SU-DHL-6 (cell line): Measurements from ENCODE around the gene EML3.

ENCODE experiments used
- H2AFZ ChIP-seq: fragments of 200-600 bp; sonication (generic); 2 replicates; pipeline ENCODE4 v1.6.1; 2014; ENCODE audit warnings: low read depth, mild to moderate bottlenecking, moderate library complexity, mixed read lengths, antibody characterized with exemption, low read length; ENCODE audit not compliant: severe bottlenecking
- H3F3A ChIP-seq: fragments of 200-600 bp; shearing (Covaris generic); 2 replicates; pipeline ENCODE4 v1.6.0; 2016; ENCODE audit warnings: antibody characterized with exemption, mild to moderate bottlenecking; ENCODE audit not compliant: insufficient read depth
- H3K27ac ChIP-seq: fragments of 200-600 bp; sonication (generic); 2 replicates; pipeline ENCODE4 v1.5.1; 2016; ENCODE audit warnings: low read depth, mild to moderate bottlenecking, low read length, moderate library complexity, mixed read lengths
- H3K27me3 ChIP-seq: fragments of 200-600 bp; sonication (generic), shearing (Covaris generic); 2 replicates; pipeline ENCODE4 v1.6.0; 2014; ENCODE audit warnings: mild to moderate bottlenecking, low read length
- H3K36me3 ChIP-seq: fragments of 200-600 bp; sonication (generic); 2 replicates; pipeline ENCODE4 v1.6.1; 2014; ENCODE audit warnings: mild to moderate bottlenecking, low read length, mixed read lengths
- H3K4me2 ChIP-seq: fragments of 300-600, 200-600 bp; shearing (Covaris generic), sonication (generic); 2 replicates; pipeline ENCODE4 v1.6.0; 2014; ENCODE audit warnings: low read length, low read depth, mild to moderate bottlenecking; ENCODE audit not compliant: poor library complexity, severe bottlenecking
- H3K4me3 ChIP-seq: fragments of 200-600 bp; sonication (generic); 2 replicates; pipeline ENCODE4 v1.5.1; 2014; ENCODE audit warnings: antibody characterized with exemption, low read length, mild to moderate bottlenecking, mixed read lengths; ENCODE audit not compliant: insufficient read depth, poor library complexity, severe bottlenecking
- H3K79me2 ChIP-seq: fragments of 200-600 bp; sonication (generic); 2 replicates; pipeline ENCODE4 v1.6.1; 2014; ENCODE audit warnings: mild to moderate bottlenecking, low read length, moderate library complexity; ENCODE audit not compliant: insufficient read depth
- H3K9ac ChIP-seq: fragments of 200-600 bp; sonication (generic); 2 replicates; pipeline ENCODE4 v1.7.0; 2014; ENCODE audit warnings: mild to moderate bottlenecking, low read length
- H3K9me2 ChIP-seq: fragments of 200-600 bp; sonication (generic); replicated peaks from 2 replicates; pipeline ENCODE4 v1.6.1; 2014; ENCODE audit warnings: low read length; ENCODE audit not compliant: insufficient read depth
- H3K9me3 ChIP-seq: fragments of 200-600 bp; sonication (generic); 2 replicates; pipeline ENCODE4 v1.6.1; 2014; ENCODE audit warnings: low read length, mixed read lengths; ENCODE audit not compliant: insufficient read depth
- H4K20me1 ChIP-seq: fragments of 200-600 bp; sonication (generic); 2 replicates; pipeline ENCODE4 v1.6.1; 2014; ENCODE audit warnings: low read depth, mild to moderate bottlenecking, antibody characterized with exemption, low read length, moderate library complexity, mixed read lengths
- EZH2phosphoT487 ChIP-seq: fragments of 200-600 bp; sonication (generic), shearing (Covaris generic); conservative IDR thresholded peaks from 2 replicates; pipeline ENCODE4 v1.6.1; 2018; ENCODE audit warnings: mild to moderate bottlenecking, antibody characterized with exemption, low read length, moderate library complexity, mixed read lengths
- TF ChIP-seq, protein P1 (sequence below): fragments of 200-600 bp; sonication (generic); IDR thresholded peaks from one replicate; pipeline ENCODE4 v1.5.1; 2017; ENCODE audit warnings: antibody characterized with exemption, mild to moderate bottlenecking, low read length, moderate library complexity; ENCODE audit not compliant: insufficient read depth, poor library complexity, severe bottlenecking

Gene EML3

DNA sequence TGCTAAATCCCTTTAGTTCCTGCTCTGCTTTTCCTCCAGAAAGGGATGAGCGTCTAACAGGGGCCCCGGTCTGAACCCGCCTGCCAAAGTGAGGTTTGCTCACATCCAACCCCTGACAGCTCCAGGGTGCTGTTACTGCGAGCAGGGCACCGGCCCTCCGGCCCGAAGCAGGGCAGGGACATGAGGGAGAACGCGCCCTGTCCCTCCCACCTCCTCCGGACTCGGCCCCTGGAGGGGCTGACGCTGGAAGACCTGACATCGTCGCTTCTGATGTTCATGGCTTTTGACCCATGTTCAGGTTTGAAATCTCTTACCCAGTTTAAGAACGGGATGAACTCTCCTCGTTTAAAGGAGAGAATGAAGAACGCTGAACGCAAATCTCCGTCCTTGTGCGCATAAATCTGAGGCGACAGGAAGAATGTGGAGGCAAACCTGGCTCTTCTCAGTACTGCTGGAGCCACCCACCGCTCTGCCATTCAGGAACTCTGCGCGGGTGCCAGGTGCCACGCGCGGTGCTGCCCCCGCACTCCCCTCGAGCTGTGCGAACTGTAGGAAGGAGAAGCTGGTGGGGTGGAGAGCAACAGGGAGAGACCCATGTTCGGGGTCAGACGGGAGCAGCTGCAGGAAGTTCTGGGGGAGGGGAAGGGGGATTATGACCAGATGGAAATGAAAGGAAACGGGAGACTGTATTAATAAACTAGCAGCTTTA, 38.1 kb downstream of the EML3 start:
- peak overlapping the region; percentile 48 for H3K27ac ChIP-seq
- peak overlapping the region; percentile 82 for H3K4me2 ChIP-seq
- no peaks in the 10 kb centered on the region for H3K9me3 ChIP-seq
- TF ChIP-seq EZH2phosphoT487: no peak
- TF ChIP-seq, protein P1, sequence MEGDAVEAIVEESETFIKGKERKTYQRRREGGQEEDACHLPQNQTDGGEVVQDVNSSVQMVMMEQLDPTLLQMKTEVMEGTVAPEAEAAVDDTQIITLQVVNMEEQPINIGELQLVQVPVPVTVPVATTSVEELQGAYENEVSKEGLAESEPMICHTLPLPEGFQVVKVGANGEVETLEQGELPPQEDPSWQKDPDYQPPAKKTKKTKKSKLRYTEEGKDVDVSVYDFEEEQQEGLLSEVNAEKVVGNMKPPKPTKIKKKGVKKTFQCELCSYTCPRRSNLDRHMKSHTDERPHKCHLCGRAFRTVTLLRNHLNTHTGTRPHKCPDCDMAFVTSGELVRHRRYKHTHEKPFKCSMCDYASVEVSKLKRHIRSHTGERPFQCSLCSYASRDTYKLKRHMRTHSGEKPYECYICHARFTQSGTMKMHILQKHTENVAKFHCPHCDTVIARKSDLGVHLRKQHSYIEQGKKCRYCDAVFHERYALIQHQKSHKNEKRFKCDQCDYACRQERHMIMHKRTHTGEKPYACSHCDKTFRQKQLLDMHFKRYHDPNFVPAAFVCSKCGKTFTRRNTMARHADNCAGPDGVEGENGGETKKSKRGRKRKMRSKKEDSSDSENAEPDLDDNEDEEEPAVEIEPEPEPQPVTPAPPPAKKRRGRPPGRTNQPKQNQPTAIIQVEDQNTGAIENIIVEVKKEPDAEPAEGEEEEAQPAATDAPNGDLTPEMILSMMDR: no peak
- peaks cover 19% of the 10 kb centered on the region for H3K36me3 ChIP-seq
- H3K79me2 ChIP-seq: peaks cover 50% of the 10 kb centered on the region
- H4K20me1 ChIP-seq: no peaks in the 10 kb centered on the region
- H3K27me3 ChIP-seq: no peaks in the 10 kb centered on the region
- H3F3A ChIP-seq: peaks cover 4% of the 10 kb centered on the region; the same call in 1 of the 2 replicates
- peak overlapping the region; percentile 27 for H2AFZ ChIP-seq
- peak overlapping the region; percentile 65 for H3K4me3 ChIP-seq
- H3K9me2 ChIP-seq: no peaks in the 10 kb centered on the region
- H3K9ac ChIP-seq: peak overlapping the region; percentile 91

DNA sequence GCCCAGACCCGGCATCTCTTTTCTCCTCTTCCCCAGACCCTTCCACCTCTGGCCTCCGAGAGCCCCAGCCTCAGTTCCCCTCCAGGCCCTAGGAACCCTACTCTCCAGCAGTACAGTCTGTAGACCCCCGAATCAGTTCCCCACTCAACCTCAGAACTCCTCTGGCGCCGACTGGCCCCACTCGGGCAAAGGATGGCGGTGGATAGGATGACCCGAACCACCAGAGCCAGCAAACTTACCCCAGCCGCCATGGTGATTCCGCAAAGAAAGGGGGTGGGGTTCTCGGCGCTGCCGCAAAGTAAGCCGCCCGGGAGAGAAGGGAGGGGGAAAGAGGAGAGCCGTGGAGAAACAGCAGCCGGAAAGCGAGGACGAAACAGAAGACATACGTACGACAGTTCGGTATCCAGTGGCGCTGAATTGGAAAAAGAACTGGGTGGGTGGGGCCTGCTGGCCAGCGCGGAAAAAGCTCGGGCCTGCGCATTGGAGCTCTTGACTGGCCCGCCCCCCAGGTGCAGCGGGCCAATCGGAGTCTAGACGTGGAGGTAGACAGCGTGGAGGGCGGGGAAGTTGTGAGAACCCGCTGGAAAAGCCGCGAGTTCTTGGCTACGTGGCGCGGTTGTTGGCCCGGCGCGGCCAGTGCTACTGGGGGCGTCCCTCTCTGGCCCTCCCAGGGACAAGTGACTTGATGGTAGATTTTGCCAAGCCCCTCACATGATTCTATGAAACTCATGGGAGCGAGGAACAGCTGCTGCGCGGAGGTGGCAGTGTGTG, 38.8 kb downstream of the EML3 start, which contains the start of gene EEF1G:
TSS of gene EEF1G (minus strand) at position 300 of the 771 bp plus-strand sequence. CDS start at position 251, 49 bp downstream.
- no peaks in the 10 kb centered on the region for H3F3A ChIP-seq
- no peaks in the 10 kb centered on the region for H3K9me3 ChIP-seq
- peak within 1 kb of the TSS; percentile 97 for H3K9ac ChIP-seq
- H3K27me3 ChIP-seq: no peaks in the 10 kb centered on the region
- H3K27ac ChIP-seq: peak within 1 kb of the TSS; percentile 78
- no peak for TF ChIP-seq EZH2phosphoT487
- TF ChIP-seq, protein P1: no peak
- peaks cover 19% of the 10 kb centered on the region for H3K36me3 ChIP-seq
- H4K20me1 ChIP-seq: no peaks in the 10 kb centered on the region
- peak within 1 kb of the TSS; percentile 63 for H2AFZ ChIP-seq
- H3K79me2 ChIP-seq: peaks cover 57% of the 10 kb centered on the region
- no peaks in the 10 kb centered on the region for H3K9me2 ChIP-seq
- H3K4me2 ChIP-seq: peak within 1 kb of the TSS; percentile 84
- H3K4me3 ChIP-seq: peak within 1 kb of the TSS; percentile 97

DNA sequence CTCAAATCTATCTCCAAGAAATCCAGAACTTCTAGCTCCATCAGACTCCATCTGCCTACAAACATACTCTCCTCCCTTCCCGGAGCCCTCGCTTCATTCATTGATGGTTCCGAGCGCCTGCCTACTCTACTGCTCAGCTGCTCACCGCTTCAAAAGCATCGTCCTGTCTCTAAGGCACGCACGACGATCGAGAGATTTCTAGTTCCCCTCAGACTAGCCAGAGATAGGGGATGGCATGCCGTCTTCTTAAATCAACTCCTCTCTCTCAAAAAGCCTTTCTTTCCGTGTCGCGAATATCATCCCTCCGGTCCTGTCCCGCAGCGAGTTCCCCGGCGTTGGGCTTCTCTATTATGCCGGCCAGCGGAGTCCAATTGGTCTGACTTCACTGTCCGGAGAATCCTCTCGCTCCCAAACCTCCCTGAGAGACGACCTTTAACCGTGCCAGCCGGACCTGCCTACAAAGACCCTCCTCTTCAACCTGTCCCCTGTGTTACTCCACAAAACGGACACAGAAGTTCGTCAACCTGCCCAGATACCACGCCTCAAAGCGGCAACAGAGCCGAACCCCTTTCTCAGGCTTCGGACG, 39.5 kb downstream of the EML3 start:
- H3K4me2 ChIP-seq: peak overlapping the region; percentile 84
- TF ChIP-seq, protein P1: no peak
- TF ChIP-seq EZH2phosphoT487: no peak
- H3F3A ChIP-seq: no peaks in the 10 kb centered on the region
- H2AFZ ChIP-seq: peak overlapping the region; percentile 63
- H3K4me3 ChIP-seq: peak overlapping the region; percentile 97
- no peaks in the 10 kb centered on the region for H3K27me3 ChIP-seq
- H4K20me1 ChIP-seq: no peaks in the 10 kb centered on the region
- peaks cover 19% of the 10 kb centered on the region for H3K36me3 ChIP-seq
- H3K9ac ChIP-seq: peak overlapping the region; percentile 97
- H3K79me2 ChIP-seq: peaks cover 57% of the 10 kb centered on the region
- peak overlapping the region; percentile 78 for H3K27ac ChIP-seq
- H3K9me3 ChIP-seq: no peaks in the 10 kb centered on the region
- no peaks in the 10 kb centered on the region for H3K9me2 ChIP-seq
